Right lobe of liver (tissue), 6 donors: ENCODE measurements around the gene OR52W1. TPM values are rescaled to one million over a fixed set of nuclear protein-coding genes. Genes with fewer than 3 reads are reported as not detected.

ENCODE experiments used
- ATAC-seq, 4 donors: fragments of 200-7000 bp; cut with Tn5 transposase; one replicate each; pipeline ENCODE4 v1.9.1; 2020; ENCODE audit warnings: mild to moderate bottlenecking in 4 of 4, moderate library complexity in 4 of 4
- DNase-seq, 3 donors: peaks; one replicate each; pipeline ENCODE4 v3.0.0-alpha.2; 2020
- H3K27ac ChIP-seq, 3 donors: fragments of 200-600 bp; one replicate each; pipeline ENCODE4 v1.8.0; 2022
- H3K27me3 ChIP-seq, 2 donors: fragments of 200-600 bp; one replicate each; pipeline ENCODE4 v1.8.0; 2022
- H3K36me3 ChIP-seq, 4 donors: fragments of 200-600 bp; sonication (generic) in 1 of 4; one replicate each; pipeline versions ENCODE4 v1.5.1 to v1.8.0; 2017 to 2022; ENCODE audit warnings: control low read depth in 1 of 4
- H3K4me1 ChIP-seq, 4 donors: fragments of 200-600 bp; sonication (generic) in 1 of 4; one replicate each; pipeline versions ENCODE4 v1.5.1 to v1.8.0; 2017 to 2022; ENCODE audit warnings: control low read depth in 1 of 4
- H3K4me3 ChIP-seq, 3 donors: fragments of 200-600 bp; one replicate each; pipeline ENCODE4 v1.8.0; 2022
- H3K9me3 ChIP-seq, 4 donors: fragments of 200-600 bp; sonication (generic) in 1 of 4; one replicate each; pipeline versions ENCODE4 v1.5.1 to v1.8.0; 2017 to 2022; ENCODE audit warnings: control low read depth in 1 of 4
- CTCF ChIP-seq, 4 donors: fragments of 200-600 bp in 3 of 4; fragments of 450-650 bp in 1 of 4; IDR thresholded peaks; one replicate each; pipeline versions ENCODE4 v1.5.1 to v1.8.0; 2016 to 2022; ENCODE audit warnings: antibody characterized with exemption in 4 of 4, mild to moderate bottlenecking in 2 of 4
- POLR2A ChIP-seq: fragments of 450-650 bp; IDR thresholded peaks from one replicate; pipeline ENCODE4 v1.6.1; 2017; ENCODE audit warnings: antibody characterized with exemption, mild to moderate bottlenecking
- WGBS: methylation state at CpG from one replicate; pipeline ENCODE4 v1.1.6; 2018; ENCODE audit warnings: low coverage, low lambda C conversion rate; ENCODE audit not compliant: insufficient coverage; ENCODE audit errors: missing lambda C conversion rate; 5-methylcytosine and 5-hydroxymethylcytosine counted together
- intact Hi-C, 2 donors: fragments of 100-400 bp; cut with DNase I; formaldehyde crosslinking; loops; one replicate each; pipeline versions ENCODE4 v1.11.2 to v1.14.1; 2022
- total RNA-seq, 6 experiments: library from RNA; depleted of rRNA in 2 of 6; stranded (reverse); fragments of >200 nt in 2 of 6; fragmentation: NEBNext Ultra II Directional in 3 of 6; extraction: Animal tissue kit (Norgen Biotek cat#: 25700) in 3 of 6; gene quantifications; one replicate each; pipeline versions ENCODE4 v1.1.0 to v1.2.4, GENCODE V29; 2016 to 2023
- donor health status: DM: no; HTN: yes; CAD: no.
- donor health status: DM: no; HTN: no; CAD: no.
- donor health status: DM: no; HTN: no; CAD: no.
- donor health status: DM: no; HTN: yes; CAD: no.
- donor health status: DM: no; HTN: yes; CAD: no.

The OR52W1 gene
- total RNA-seq, 6 experiments from 2014 or later, result not detected

- TF ChIP-seq POLR2A (no peak), CTCF (IDR thresholded peaks at IDR 0.05) (no peak)
- no peak overlapping the region for H3K4me3 ChIP-seq
- ATAC-seq (peak in 1 of 4 donors; percentile 37), DNase-seq (no peak)
- intact Hi-C loops, result no loop called here
- no peak overlapping the region for H3K27ac ChIP-seq
- peaks cover 0 to 77% (median 21%) of the 10 kb centered on the region in 4 donors for H3K36me3 ChIP-seq
- no peaks in the 10 kb centered on the region for H3K9me3 ChIP-seq
- H3K27me3 ChIP-seq, result no peaks in the 10 kb centered on the region
- H3K4me1 ChIP-seq, result no peaks in the 10 kb centered on the region
- 100% methylated on average over 2 of the region's 9 CpGs for WGBS
Measured at GRCh38 chr11:6210274-6210955, 11.4 kb downstream of the OR52W1 start.

GRCh38 chr11:6214530-6214929 is 15.5 kb downstream of the OR52W1 start:
- ATAC-seq, result no peak
- Histone ChIP-seq H3K9me3 (no peaks in the 10 kb centered on the region), H3K27ac (no peak overlapping the region), H3K36me3 (peaks cover 7 to 94% (median 34%) of the 10 kb centered on the region in 4 donors), H3K27me3 (no peaks in the 10 kb centered on the region), H3K4me3 (no peak overlapping the region), H3K4me1 (no peaks in the 10 kb centered on the region)
- intact Hi-C loops, result no loop called here
- 94% methylated on average over 3 of the region's 10 CpGs for WGBS
- no peak for DNase-seq
- TF ChIP-seq CTCF (IDR thresholded peaks at IDR 0.05) (no peak), POLR2A (no peak)

- H3K36me3 ChIP-seq, result peaks cover 7 to 94% (median 41%) of the 10 kb centered on the region in 4 donors
- no peaks in the 10 kb centered on the region for H3K27me3 ChIP-seq
- intact Hi-C loops, result no loop called here
- ATAC-seq (no peak), DNase-seq (no peak)
- H3K9me3 ChIP-seq, result no peaks in the 10 kb centered on the region
- no peaks in the 10 kb centered on the region for H3K4me1 ChIP-seq
- no peak overlapping the region for H3K27ac ChIP-seq
- no peak overlapping the region for H3K4me3 ChIP-seq
- 89% methylated on average over 4 of the region's 4 CpGs for WGBS
- TF ChIP-seq POLR2A (no peak), CTCF (IDR thresholded peaks at IDR 0.05) (no peak)
Measured at GRCh38 chr11:6216501-6216900, 17.5 kb downstream of the OR52W1 start.

- TF ChIP-seq POLR2A, result no peak
- TF ChIP-seq CTCF (IDR thresholded peaks at IDR 0.05), result no peak
Measured at GRCh38 chr11:6217722-6218121, 18.7 kb downstream of the OR52W1 start.

More at GRCh38 chr11:6217722-6218121, 18.7 kb downstream of the OR52W1 start:
- Histone ChIP-seq H3K27me3 (no peaks in the 10 kb centered on the region), H3K9me3 (no peaks in the 10 kb centered on the region), H3K4me3 (no peak overlapping the region), H3K27ac (no peak overlapping the region), H3K4me1 (no peaks in the 10 kb centered on the region), H3K36me3 (peaks cover 7 to 92% (median 44%) of the 10 kb centered on the region in 4 donors)
- intact Hi-C loops, result no loop called here
- ATAC-seq (no peak), DNase-seq (no peak)
- 89% methylated on average over 12 of the region's 19 CpGs for WGBS
